Activated CD4-positive, alpha-beta T cell treated with anti-CD3 and anti-CD28 coated beads for 24 hours (primary cell): ENCODE data around the gene DOCK10.
"Not testable (repeated sequence)": the region's sequence is repeated elsewhere in the genome, so short reads cannot be mapped to it uniquely, and the experiment has no call there.

Experiments
- DNase-seq, 2 donors: peaks; one replicate each; pipeline ENCODE4 v3.0.0-alpha.2; 2020; ENCODE audit warnings: low read depth in 2 of 2

The DOCK10 gene

GRCh38 chr2:224946895-224947294, 95.4 kb downstream of the DOCK10 start:
- DNase-seq: no peak

- DNase-seq: no peak
These were observed 97.3 kb downstream of the DOCK10 start for GRCh38 chr2:224944707-224945547.

GRCh38 chr2:224943601-224944041, 98.6 kb downstream of the DOCK10 start:
- DNase-seq: not testable (repeated sequence)

GRCh38 chr2:224941960-224942359, 100.3 kb downstream of the DOCK10 start:
- DNase-seq: no peak

GRCh38 chr2:224940618-224941017, 101.7 kb downstream of the DOCK10 start:
- no peak for DNase-seq

GRCh38 chr2:224938651-224939182, 103.6 kb downstream of the DOCK10 start:
- DNase-seq: no peak

GRCh38 chr2:224937887-224938286, 104.4 kb downstream of the DOCK10 start:
- DNase-seq: no peak

- no peak for DNase-seq
These were observed 107.6 kb downstream of the DOCK10 start for GRCh38 chr2:224934526-224935188.

- no peak for DNase-seq
These were observed 108.8 kb downstream of the DOCK10 start for GRCh38 chr2:224933431-224933830.

GRCh38 chr2:224932522-224932921, 109.7 kb downstream of the DOCK10 start:
- DNase-seq: no peak

GRCh38 chr2:224931956-224932355, 110.3 kb downstream of the DOCK10 start:
- DNase-seq: no peak

GRCh38 chr2:224930990-224931389, 111.3 kb downstream of the DOCK10 start:
- DNase-seq: no peak

GRCh38 chr2:224930124-224930523, 112.1 kb downstream of the DOCK10 start:
- no peak for DNase-seq

- DNase-seq: no peak
These were observed 112.8 kb downstream of the DOCK10 start for GRCh38 chr2:224929512-224929911.

GRCh38 chr2:224927646-224928173, 114.6 kb downstream of the DOCK10 start:
- DNase-seq: no peak

- no peak for DNase-seq
These were observed 115.3 kb downstream of the DOCK10 start for GRCh38 chr2:224927011-224927410.

- DNase-seq: no peak
These were observed 116.5 kb downstream of the DOCK10 start for GRCh38 chr2:224925810-224926100.

GRCh38 chr2:224925061-224925809, 117.0 kb downstream of the DOCK10 start:
- no peak for DNase-seq

GRCh38 chr2:224924631-224925030, 117.6 kb downstream of the DOCK10 start:
- no peak for DNase-seq

GRCh38 chr2:224922142-224922727, 120.0 kb downstream of the DOCK10 start:
- DNase-seq: no peak

- no peak for DNase-seq
These were observed 122.7 kb downstream of the DOCK10 start for GRCh38 chr2:224919472-224920110.
